SIG-M5 (cell line): ENCODE data around the gene CEACAM5.

Experiments used
- DNase-seq: peaks from one replicate; lab custom pipeline; 2025; lab: John Stamatoyannopoulos, UW

CEACAM5 gene

GRCh38 chr19:41708481-41708880 lies at the start of gene CEACAM5:
CEACAM5 (plus strand) TSS chr19:41708626; CDS start chr19:41708732, 106 bp downstream.
- DNase-seq: no peak

GRCh38 chr19:41666075-41666474 lies 42.4 kb upstream of the CEACAM5 start:
- no peak for DNase-seq

GRCh38 chr19:41668315-41668714 lies 40.1 kb upstream of the CEACAM5 start:
- no peak for DNase-seq

GRCh38 chr19:41670755-41671154 lies 37.7 kb upstream of the CEACAM5 start:
- no peak for DNase-seq

GRCh38 chr19:41671486-41671885 lies 36.9 kb upstream of the CEACAM5 start:
- DNase-seq: no peak

- DNase-seq: no peak
Measured at GRCh38 chr19:41682437-41682836, 26.0 kb upstream of the CEACAM5 start.

GRCh38 chr19:41687419-41687818 lies 21.0 kb upstream of the CEACAM5 start:
- DNase-seq: no peak

- no peak for DNase-seq
Measured at GRCh38 chr19:41688098-41688497, 20.3 kb upstream of the CEACAM5 start, which contains the start of gene CEACAM7. CEACAM7 (minus strand) TSS chr19:41688270; CDS start chr19:41688165, 105 bp downstream.

- no peak for DNase-seq
Measured at GRCh38 chr19:41688687-41689086, 19.7 kb upstream of the CEACAM5 start.

- no peak for DNase-seq
Measured at GRCh38 chr19:41689993-41690800, 18.2 kb upstream of the CEACAM5 start.

- no peak for DNase-seq
Measured at GRCh38 chr19:41690801-41691065, 17.7 kb upstream of the CEACAM5 start.

- no peak for DNase-seq
Measured at GRCh38 chr19:41691268-41691970, 17.0 kb upstream of the CEACAM5 start.

GRCh38 chr19:41694196-41694595 lies 14.2 kb upstream of the CEACAM5 start:
- no peak for DNase-seq

- no peak for DNase-seq
Measured at GRCh38 chr19:41694831-41695635, 13.4 kb upstream of the CEACAM5 start.

GRCh38 chr19:41695745-41696144 lies 12.7 kb upstream of the CEACAM5 start:
- no peak for DNase-seq

GRCh38 chr19:41696402-41697197 lies 11.8 kb upstream of the CEACAM5 start:
- DNase-seq: no peak

GRCh38 chr19:41697198-41697855 lies 11.1 kb upstream of the CEACAM5 start:
- DNase-seq: no peak

GRCh38 chr19:41698746-41699230 lies 9.6 kb upstream of the CEACAM5 start:
- peak; percentile 49 for DNase-seq

GRCh38 chr19:41699231-41699967 lies 9.0 kb upstream of the CEACAM5 start:
- no peak for DNase-seq

GRCh38 chr19:41699968-41700323 lies 8.5 kb upstream of the CEACAM5 start:
- no peak for DNase-seq
